Stromal cell of bone marrow (primary cell): ENCODE results near the gene IL25.
"Not testable (repeated sequence)": the region's sequence is repeated elsewhere in the genome, so short reads cannot be mapped to it uniquely, and the experiment has no call there.

Experiments
- DNase-seq: peaks from one replicate; pipeline ENCODE4 v3.0.0-alpha.2; 2012; ENCODE audit warnings: low read depth

IL25 gene

GRCh38 chr14:23372509-23372908, at the start of gene IL25:
Gene IL25 (plus strand): TSS chr14:23372809.
- DNase-seq, result no peak

- DNase-seq, result no peak
Observed at GRCh38 chr14:23323838-23324454, 48.7 kb upstream of the IL25 start.

- DNase-seq, result no peak
Observed at GRCh38 chr14:23324455-23324846, 48.2 kb upstream of the IL25 start.

- DNase-seq, result no peak
Observed at GRCh38 chr14:23324993-23325392, 47.6 kb upstream of the IL25 start.

GRCh38 chr14:23325746-23326145, 46.9 kb upstream of the IL25 start:
- DNase-seq, result not testable (repeated sequence)

GRCh38 chr14:23326491-23327332, 45.9 kb upstream of the IL25 start:
- DNase-seq, result no peak

- peak; percentile 64 for DNase-seq
Observed at GRCh38 chr14:23327947-23328744, 44.5 kb upstream of the IL25 start.

GRCh38 chr14:23335623-23336022, 37.0 kb upstream of the IL25 start:
- no peak for DNase-seq

- no peak for DNase-seq
Observed at GRCh38 chr14:23339506-23340268, 32.9 kb upstream of the IL25 start.

GRCh38 chr14:23344481-23344880, 28.1 kb upstream of the IL25 start:
- no peak for DNase-seq

- no peak for DNase-seq
Observed at GRCh38 chr14:23345987-23346692, 26.5 kb upstream of the IL25 start.

- no peak for DNase-seq
Observed at GRCh38 chr14:23346693-23347405, 25.8 kb upstream of the IL25 start.

GRCh38 chr14:23347406-23348296, 25.0 kb upstream of the IL25 start:
- no peak for DNase-seq

- no peak for DNase-seq
Observed at GRCh38 chr14:23348297-23348655, 24.3 kb upstream of the IL25 start.

GRCh38 chr14:23349156-23349845, 23.3 kb upstream of the IL25 start:
- no peak for DNase-seq

GRCh38 chr14:23351681-23352505, 20.7 kb upstream of the IL25 start:
- DNase-seq, result no peak

GRCh38 chr14:23352506-23353432, 19.8 kb upstream of the IL25 start, which contains the start of gene SLC22A17:
Gene SLC22A17 (minus strand): TSS chr14:23352887.
- DNase-seq, result peak; percentile 81
